Adrenal gland (tissue), 12 donors: ENCODE measurements around the gene MBP. TPM values are rescaled to one million over a fixed set of nuclear protein-coding genes. Genes with fewer than 3 reads are reported as not detected.
A peak's percentile ranks its signal among the peaks of the same experiment; 100 is the strongest.

Source experiments
- DNase-seq, 7 donors: peaks; one replicate each; pipeline ENCODE4 v3.0.0-alpha.2; 2019 to 2020
- H3K27ac ChIP-seq, 5 donors: fragments of 200-600 bp; sonication (generic) in 4 of 5; 1 replicate in 3 of 5; 2 replicates in 2 of 5; pipeline versions ENCODE4 v1.5.1 to v1.8.0; 2016 to 2020; ENCODE audit warnings: mild to moderate bottlenecking in 1 of 5
- H3K27me3 ChIP-seq: fragments of 200-600 bp; 2 replicates; pipeline ENCODE4 v1.8.0; 2021
- H3K36me3 ChIP-seq, 2 donors: fragments of 200-600 bp; replicated peaks in 1 of 2; 1 replicate in 1 of 2; 2 replicates in 1 of 2; pipeline versions ENCODE4 v1.5.1 to v1.8.0; 2018 to 2022
- H3K4me1 ChIP-seq, 2 donors: fragments of 200-600 bp; replicated peaks in 1 of 2; 1 replicate in 1 of 2; 2 replicates in 1 of 2; pipeline versions ENCODE4 v1.5.1 to v1.8.0; 2018 to 2021
- H3K4me3 ChIP-seq, 4 donors: fragments of 200-600 bp; sonication (generic) in 3 of 4; one replicate each; pipeline ENCODE4 v1.5.1; 2016 to 2018
- H3K9me3 ChIP-seq, 3 donors: fragments of 200-600 bp; sonication (generic) in 1 of 3; replicated peaks in 1 of 3; 1 replicate in 2 of 3; 2 replicates in 1 of 3; pipeline versions ENCODE4 v1.5.1 to v1.8.0; 2016 to 2021
- CTCF ChIP-seq, 6 experiments: fragments of 450-650 bp in 4 of 6; fragments of 200-600 bp in 2 of 6; sonication (generic) in 1 of 6; IDR thresholded peaks; 1 replicate in 5 of 6; 2 replicates in 1 of 6; pipeline versions ENCODE4 v1.5.1 to v1.8.0; 2016 to 2021; ENCODE audit warnings: antibody characterized with exemption in 6 of 6, mild to moderate bottlenecking in 2 of 6, moderate library complexity in 1 of 6
- POLR2A ChIP-seq, 2 donors: fragments of 450-650 bp; IDR thresholded peaks; one replicate each; pipeline ENCODE4 v1.6.1; 2017; ENCODE audit warnings: antibody characterized with exemption in 2 of 2, mild to moderate bottlenecking in 2 of 2, moderate library complexity in 1 of 2
- WGBS, 4 donors: extraction: QIAGEN DNeasy Blood & Tissue Kit in 2 of 4; methylation state at CpG; one replicate each; pipeline versions ENCODE4 v1.1.5 to v1.1.7; 2013 to 2017; 5-methylcytosine and 5-hydroxymethylcytosine counted together
- intact Hi-C, 2 donors: fragments of 100-400 bp; cut with DNase I; formaldehyde crosslinking; loops; one replicate each; pipeline versions ENCODE4 v1.14.1 to v1.15.0; 2022 to 2023
- polyA plus RNA-seq, 3 donors: library from polyadenylated mRNA; stranded (reverse); fragments of 200-250 nt in 2 of 3; fragments of 350-450 nt in 1 of 3; fragmentation: Illumina TruSeq in 1 of 3; extraction: RNeasy Lipid Tissue Mini Kit (QIAGEN cat#74804) in 1 of 3; gene quantifications; one replicate each; pipeline ENCODE4 v1.2.3, GENCODE V29; 2013 to 2014
- total RNA-seq, 9 donors: library from RNA; depleted of rRNA in 4 of 9; stranded (reverse); fragments of >200 nt in 4 of 9; fragments of 120-200 nt in 1 of 9; fragmentation: NEBNext Ultra II Directional in 1 of 9; extraction: Animal tissue kit (Norgen Biotek cat#: 25700) in 1 of 9; gene quantifications; one replicate each; pipeline versions ENCODE4 v1.1.0 to v1.2.4, GENCODE V29; 2013 to 2023
- donor health status: healthy with polysubstance abuse.
- donor health status: Bipolar disorder and iron deficiency.
- donor health status: DM: yes; HTN: yes; CAD: no.
- donor health status: DM: no; HTN: no; CAD: no.
- donor health status: DM: no; HTN: no; CAD: no.
- donor health status: DM: yes; HTN: yes; CAD: no.

Gene MBP
- total and polyA plus RNA-seq, 12 donors, result 1.8 to 23.7 (median 13.7) TPM

GRCh38 chr18:77112747-77113092 lies 19.9 kb downstream of the MBP start:
- Histone ChIP-seq H3K4me1 (peaks cover 9 to 41% of the 10 kb centered on the region in 2 donors), H3K27ac (peak overlapping the region in 2 of 5 donors; percentile 56 to 90), H3K36me3 (no peaks in the 10 kb centered on the region), H3K4me3 (no peak overlapping the region), H3K9me3 (no peaks in the 10 kb centered on the region), H3K27me3 (no peaks in the 10 kb centered on the region)
- TF ChIP-seq CTCF (IDR thresholded peaks at IDR 0.05) (no peak), POLR2A (IDR thresholded peaks at IDR 0.05) (no peak)
- intact Hi-C loops, result no loop called here
- peak in 1 of 7 donors; percentile 13 for DNase-seq
- 80 to 89% (median 85%) methylated on average over 7 of the region's 7 CpGs for WGBS, 4 donors

- peak in 4 of 7 donors; percentile 15 to 50 (median 34) for DNase-seq
- Histone ChIP-seq H3K27ac (peak overlapping the region in 2 of 5 donors; percentile 56 to 85), H3K9me3 (no peaks in the 10 kb centered on the region), H3K27me3 (no peaks in the 10 kb centered on the region), H3K4me1 (peaks cover 9 to 46% of the 10 kb centered on the region in 2 donors), H3K4me3 (no peak overlapping the region), H3K36me3 (no peaks in the 10 kb centered on the region)
- intact Hi-C loops, result no loop called here
- WGBS, 4 donors, result 73 to 81% (median 75%) methylated on average over 43 of the region's 43 CpGs
- no peak for TF ChIP-seq POLR2A (IDR thresholded peaks at IDR 0.05)
- no peak for TF ChIP-seq CTCF (IDR thresholded peaks at IDR 0.05)
Observed at GRCh38 chr18:77111951-77112746, 20.4 kb downstream of the MBP start.

- Histone ChIP-seq H3K9me3 (no peaks in the 10 kb centered on the region), H3K27me3 (no peaks in the 10 kb centered on the region), H3K36me3 (no peaks in the 10 kb centered on the region), H3K27ac (peak overlapping the region in 3 of 5 donors; percentile 19 to 85 (median 56)), H3K4me3 (no peak overlapping the region), H3K4me1 (peaks cover 9 to 50% of the 10 kb centered on the region in 2 donors)
- intact Hi-C loops, result no loop called here
- TF ChIP-seq CTCF (IDR thresholded peaks at IDR 0.05) (no peak), POLR2A (IDR thresholded peaks at IDR 0.05) (no peak)
- DNase-seq, result peak in 3 of 7 donors; percentile 12 to 49 (median 19)
- 56 to 70% (median 63%) methylated on average over 6 to 11 of the region's 11 CpGs for WGBS, 4 donors
Observed at GRCh38 chr18:77111449-77111848, 21.1 kb downstream of the MBP start.

GRCh38 chr18:77110936-77111335 lies 21.6 kb downstream of the MBP start:
- Histone ChIP-seq H3K27me3 (no peaks in the 10 kb centered on the region), H3K9me3 (no peaks in the 10 kb centered on the region), H3K27ac (no peak overlapping the region), H3K4me1 (peaks cover 9 to 50% of the 10 kb centered on the region in 2 donors), H3K4me3 (no peak overlapping the region), H3K36me3 (no peaks in the 10 kb centered on the region)
- DNase-seq, result peak in 2 of 7 donors; percentile 7 to 46
- intact Hi-C loops, result no loop called here
- 79 to 89% (median 86%) methylated on average over 14 of the region's 14 CpGs for WGBS, 4 donors
- TF ChIP-seq CTCF (IDR thresholded peaks at IDR 0.05) (no peak), POLR2A (IDR thresholded peaks at IDR 0.05) (no peak)
